Retinal pigment epithelial cell (primary cell): ENCODE results near the gene FAM107B.

ENCODE experiments used
- DNase-seq: peaks from one replicate; pipeline ENCODE4 v3.0.0-alpha.2; 2010; ENCODE audit warnings: low read depth
- H3K4me3 ChIP-seq: 2 replicates; pipeline ENCODE4 v1.5.1; 2011; ENCODE audit warnings: mild to moderate bottlenecking, low read length, control low read depth, moderate library complexity
- TF ChIP-seq, protein P1 (sequence below): conservative IDR thresholded peaks from 2 replicates; pipeline ENCODE4 v1.5.1; 2011; ENCODE audit warnings: low read depth, low read length, control low read depth, inconsistent platforms

The FAM107B gene

GRCh38 chr10:14569274-14570060 lies 205.2 kb downstream of the FAM107B start:
- DNase-seq, result no peak
- TF ChIP-seq, protein P1, sequence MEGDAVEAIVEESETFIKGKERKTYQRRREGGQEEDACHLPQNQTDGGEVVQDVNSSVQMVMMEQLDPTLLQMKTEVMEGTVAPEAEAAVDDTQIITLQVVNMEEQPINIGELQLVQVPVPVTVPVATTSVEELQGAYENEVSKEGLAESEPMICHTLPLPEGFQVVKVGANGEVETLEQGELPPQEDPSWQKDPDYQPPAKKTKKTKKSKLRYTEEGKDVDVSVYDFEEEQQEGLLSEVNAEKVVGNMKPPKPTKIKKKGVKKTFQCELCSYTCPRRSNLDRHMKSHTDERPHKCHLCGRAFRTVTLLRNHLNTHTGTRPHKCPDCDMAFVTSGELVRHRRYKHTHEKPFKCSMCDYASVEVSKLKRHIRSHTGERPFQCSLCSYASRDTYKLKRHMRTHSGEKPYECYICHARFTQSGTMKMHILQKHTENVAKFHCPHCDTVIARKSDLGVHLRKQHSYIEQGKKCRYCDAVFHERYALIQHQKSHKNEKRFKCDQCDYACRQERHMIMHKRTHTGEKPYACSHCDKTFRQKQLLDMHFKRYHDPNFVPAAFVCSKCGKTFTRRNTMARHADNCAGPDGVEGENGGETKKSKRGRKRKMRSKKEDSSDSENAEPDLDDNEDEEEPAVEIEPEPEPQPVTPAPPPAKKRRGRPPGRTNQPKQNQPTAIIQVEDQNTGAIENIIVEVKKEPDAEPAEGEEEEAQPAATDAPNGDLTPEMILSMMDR, result no peak
- H3K4me3 ChIP-seq, result no peak overlapping the region

DNA sequence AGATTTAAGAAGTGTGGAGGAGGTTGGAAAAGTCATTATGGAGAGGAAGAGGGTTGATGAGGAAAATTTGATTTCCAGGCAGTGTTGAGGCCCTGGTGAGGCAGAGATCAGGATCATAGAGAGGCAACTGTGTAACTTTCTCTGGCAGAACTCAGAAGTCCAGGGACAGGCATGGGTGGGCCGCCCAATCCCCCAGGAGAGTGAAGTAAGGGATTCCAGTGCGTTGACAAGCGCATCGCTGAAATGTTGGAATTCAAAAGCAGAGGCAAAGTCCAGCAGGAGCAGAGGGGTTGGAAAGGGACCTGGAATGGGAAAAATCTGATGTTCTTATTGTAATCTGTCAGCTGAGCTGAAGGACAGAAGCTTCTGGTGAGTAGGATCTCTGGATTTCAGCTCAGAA lies 207.3 kb downstream of the FAM107B start:
- no peak for DNase-seq
- H3K4me3 ChIP-seq, result no peak overlapping the region
- TF ChIP-seq, protein P1, result no peak

DNA sequence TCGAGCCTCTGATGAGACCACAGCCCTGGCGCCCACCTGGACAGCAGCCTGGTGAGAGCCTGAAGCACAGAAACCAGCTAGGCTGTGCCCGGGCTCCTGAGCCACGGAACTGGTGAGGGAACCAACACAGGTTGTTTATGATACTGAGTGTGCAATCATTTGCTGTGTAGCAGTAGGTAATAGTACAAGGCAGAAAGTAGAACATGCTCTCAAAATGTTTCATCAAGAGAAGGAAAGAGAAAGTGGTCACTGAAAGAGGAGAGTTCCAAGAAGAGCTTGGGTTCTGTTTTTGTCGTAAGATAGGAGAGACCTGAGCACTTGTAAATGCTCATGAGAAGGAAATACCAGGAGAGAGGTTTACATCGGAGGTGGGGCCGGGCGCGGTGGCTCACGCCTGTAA lies 208.2 kb downstream of the FAM107B start:
- H3K4me3 ChIP-seq, result no peak overlapping the region
- TF ChIP-seq, protein P1, result no peak
- DNase-seq, result no peak

DNA sequence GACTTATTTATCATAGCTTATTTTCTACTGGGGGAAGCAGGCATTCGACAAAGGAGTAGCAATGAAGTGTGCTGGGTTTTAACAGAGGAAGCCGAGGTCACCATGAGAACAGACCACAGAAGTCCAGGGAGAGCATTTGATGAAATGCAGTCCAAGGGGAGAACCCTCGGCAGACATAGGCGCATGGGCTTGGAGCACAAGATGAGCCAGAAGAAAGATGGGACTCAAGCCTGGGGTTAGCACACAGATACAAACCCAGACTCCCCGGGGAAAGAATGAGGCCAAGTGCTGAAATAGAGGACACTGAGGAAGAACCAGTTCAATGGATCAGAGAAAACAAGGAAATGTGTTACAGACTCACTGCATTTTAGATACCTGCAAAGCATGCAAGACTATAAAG lies 209.5 kb downstream of the FAM107B start:
- no peak overlapping the region for H3K4me3 ChIP-seq
- no peak for DNase-seq
- TF ChIP-seq, protein P1, result no peak

GRCh38 chr10:14564268-14564744 lies 210.4 kb downstream of the FAM107B start:
- no peak for DNase-seq
- H3K4me3 ChIP-seq, result no peak overlapping the region
- TF ChIP-seq, protein P1, result no peak

- TF ChIP-seq, protein P1, result no peak
- no peak for DNase-seq
- no peak overlapping the region for H3K4me3 ChIP-seq
These were observed 211.2 kb downstream of the FAM107B start for GRCh38 chr10:14563359-14563940.

- TF ChIP-seq, protein P1, result no peak
- DNase-seq, result no peak
- no peak overlapping the region for H3K4me3 ChIP-seq
These were observed 211.7 kb downstream of the FAM107B start for GRCh38 chr10:14563076-14563336.
